H1 (cell line): Measurements from ENCODE around the gene DAB2IP. TPM values are rescaled to one million over a fixed set of nuclear protein-coding genes. Genes with fewer than 3 reads are reported as not detected.

Experiments used
- CTCF ChIA-PET: fragments of 300-600 bp; sonication (Branson Sonifier 250); formaldehyde crosslinking; loops from one replicate; lab custom pipeline; 2021; ENCODE audit not compliant: partially characterized antibody; lab: Charles Lee
- POLR2A ChIA-PET: fragments of 300-600 bp; sonication (Branson Sonifier 250); formaldehyde crosslinking; loops from one replicate; lab custom pipeline; 2021; ENCODE audit warnings: inconsistent platforms; ENCODE audit not compliant: partially characterized antibody; lab: Charles Lee
- DNase-seq, 2 experiments: peaks; one replicate each; pipeline versions ENCODE4 v3.0.0 to v3.0.0-alpha.2; 2010 to 2022; ENCODE audit warnings: low spot score in 2 of 2, low read depth in 1 of 2, mixed read lengths in 1 of 2
- FAIRE-seq: peaks from 2 replicates; lab custom pipeline; 2011; peaks lifted over from hg19 to GRCh38; lab: Jason Lieb, UNC
- H2AFZ ChIP-seq: 2 replicates; pipeline ENCODE4 v1.8.1; 2012; ENCODE audit warnings: low read length, inconsistent platforms
- H2AK5ac ChIP-seq: 2 replicates; pipeline ENCODE4 v1.6.1; 2013; ENCODE audit warnings: low read depth, low read length
- H2BK120ac ChIP-seq: replicated peaks from 2 replicates; pipeline ENCODE3; 2013; ENCODE audit warnings: low read depth, low read length, inconsistent platforms
- H2BK12ac ChIP-seq: 2 replicates; pipeline ENCODE4 v1.6.1; 2013; ENCODE audit warnings: low read depth, low read length
- H2BK15ac ChIP-seq: 2 replicates; pipeline ENCODE4 v1.6.1; 2013; ENCODE audit warnings: low read length
- H2BK20ac ChIP-seq: 2 replicates; pipeline ENCODE4 v1.6.1; 2013; ENCODE audit warnings: low read length
- H2BK5ac ChIP-seq: 2 replicates; pipeline ENCODE4 v1.6.1; 2013; ENCODE audit warnings: low read depth, low read length
- H3K14ac ChIP-seq: 2 replicates; pipeline ENCODE4 v1.6.1; 2013; ENCODE audit warnings: inconsistent platforms; ENCODE audit not compliant: insufficient read length
- H3K18ac ChIP-seq: 2 replicates; pipeline ENCODE4 v1.6.1; 2013; ENCODE audit warnings: low read length; ENCODE audit errors: extremely low read depth
- H3K23ac ChIP-seq: 2 replicates; pipeline ENCODE4 v1.6.1; 2013; ENCODE audit warnings: inconsistent platforms; ENCODE audit not compliant: insufficient read length
- H3K23me2 ChIP-seq: 2 replicates; pipeline ENCODE4 v1.6.1; 2013; ENCODE audit warnings: low read depth, low read length
- H3K27ac ChIP-seq: 2 replicates; pipeline ENCODE4 v1.6.1; 2011; ENCODE audit warnings: low read depth, low read length, inconsistent platforms
- H3K27me3 ChIP-seq, 4 experiments: replicated peaks in 1 of 4; 1 replicate in 1 of 4; 2 replicates in 3 of 4; pipeline versions ENCODE4 v1.6.1 to v1.8.1; 2011 to 2013; ENCODE audit warnings: low read length in 3 of 4, mild to moderate bottlenecking in 3 of 4, inconsistent platforms in 2 of 4, mixed read lengths in 2 of 4, moderate library complexity in 1 of 4; ENCODE audit not compliant: control insufficient read depth in 3 of 4, insufficient read depth in 3 of 4; ENCODE audit errors: extremely low read depth in 1 of 4
- H3K36me3 ChIP-seq, 4 experiments: 2 replicates each; pipeline versions ENCODE4 v1.6.1 to v1.8.1; 2011 to 2013; ENCODE audit warnings: mild to moderate bottlenecking in 4 of 4, low read length in 3 of 4, moderate library complexity in 2 of 4, control low read depth in 1 of 4, inconsistent platforms in 1 of 4; ENCODE audit not compliant: insufficient read depth in 4 of 4, control insufficient read depth in 2 of 4
- H3K4ac ChIP-seq: replicated peaks from 2 replicates; pipeline ENCODE3; 2013; ENCODE audit warnings: low read length, low read depth, mixed read lengths, inconsistent platforms; ENCODE audit not compliant: insufficient read length
- H3K4me1 ChIP-seq, 4 experiments: replicated peaks in 1 of 4; 1 replicate in 1 of 4; 2 replicates in 3 of 4; pipeline versions ENCODE4 v1.6.1 to v1.8.1; 2011 to 2013; ENCODE audit warnings: low read length in 3 of 4, inconsistent platforms in 2 of 4, mixed read lengths in 1 of 4; ENCODE audit not compliant: insufficient read depth in 4 of 4, control insufficient read depth in 3 of 4
- H3K4me2 ChIP-seq, 2 experiments: 2 replicates each; pipeline versions ENCODE4 v1.6.1 to v1.8.1; 2011 to 2013; ENCODE audit warnings: low read depth in 2 of 2, low read length in 2 of 2, control low read depth in 1 of 2, inconsistent platforms in 1 of 2, mild to moderate bottlenecking in 1 of 2; ENCODE audit not compliant: insufficient read depth in 1 of 2
- H3K4me3 ChIP-seq, 4 experiments: fragments of 200-600, 300-600 bp in 1 of 4; sonication (generic), shearing (Covaris generic), sonication (Bioruptor Twin) in 1 of 4; 2 replicates each; pipeline versions ENCODE4 v1.5.1 to v1.8.1; 2011 to 2016; ENCODE audit warnings: low read length in 4 of 4, low read depth in 3 of 4, control low read depth in 2 of 4, inconsistent platforms in 2 of 4, mild to moderate bottlenecking in 2 of 4, mixed read lengths in 1 of 4, moderate library complexity in 1 of 4; ENCODE audit not compliant: insufficient read depth in 2 of 4; ENCODE audit errors: extremely low read depth in 1 of 4
- H3K56ac ChIP-seq: replicated peaks from 2 replicates; pipeline ENCODE3; 2013; ENCODE audit warnings: low read depth, mild to moderate bottlenecking, mixed read lengths, low read length, inconsistent platforms; ENCODE audit not compliant: insufficient read length
- H3K79me1 ChIP-seq: 2 replicates; pipeline ENCODE4 v1.6.1; 2013; ENCODE audit warnings: low read depth, low read length, control low read depth
- H3K79me2 ChIP-seq, 2 experiments: 2 replicates each; pipeline versions ENCODE4 v1.6.1 to v1.8.1; 2012 to 2013; ENCODE audit warnings: low read length in 2 of 2, mild to moderate bottlenecking in 2 of 2, inconsistent platforms in 1 of 2; ENCODE audit not compliant: insufficient read depth in 2 of 2, control insufficient read depth in 1 of 2
- H3K9ac ChIP-seq, 4 experiments: replicated peaks in 1 of 4; 1 replicate in 1 of 4; 2 replicates in 3 of 4; pipeline versions ENCODE4 v1.6.1 to v1.8.1; 2011 to 2013; ENCODE audit warnings: low read depth in 3 of 4, low read length in 3 of 4, control low read depth in 2 of 4, mild to moderate bottlenecking in 2 of 4, moderate library complexity in 2 of 4, inconsistent platforms in 1 of 4; ENCODE audit errors: extremely low read depth in 1 of 4
- H3K9me3 ChIP-seq, 2 experiments: 2 replicates each; pipeline versions ENCODE4 v1.6.1 to v1.8.1; 2012 to 2013; ENCODE audit warnings: mild to moderate bottlenecking in 2 of 2, moderate library complexity in 2 of 2, control low read depth in 1 of 2, inconsistent platforms in 1 of 2, low read depth in 1 of 2, low read length in 1 of 2, mixed read lengths in 1 of 2; ENCODE audit not compliant: insufficient read depth in 2 of 2
- H4K20me1 ChIP-seq, 2 experiments: replicated peaks in 1 of 2; 2 replicates each; pipeline versions ENCODE3 to v1.8.1; 2011 to 2013; ENCODE audit warnings: inconsistent platforms in 2 of 2, low read length in 2 of 2, mild to moderate bottlenecking in 1 of 2; ENCODE audit not compliant: insufficient read depth in 2 of 2, control insufficient read depth in 1 of 2
- H4K5ac ChIP-seq: 2 replicates; pipeline ENCODE4 v1.6.1; 2013; ENCODE audit warnings: low read length, low read depth, mixed read lengths, inconsistent platforms; ENCODE audit not compliant: insufficient read length
- H4K8ac ChIP-seq: 2 replicates; pipeline ENCODE4 v1.8.0; 2013; ENCODE audit warnings: mild to moderate bottlenecking, moderate library complexity, low read length, inconsistent platforms; ENCODE audit not compliant: insufficient read depth; ENCODE audit errors: extremely low read depth
- H4K91ac ChIP-seq: replicated peaks from 2 replicates; pipeline ENCODE3; 2013; ENCODE audit warnings: low read length, mixed read lengths, inconsistent platforms; ENCODE audit not compliant: insufficient read length
- EZH2 ChIP-seq: fragments of 200-600 bp; sonication (generic); IDR thresholded peaks from 2 replicates; pipeline ENCODE4 v1.7.1; 2012; ENCODE audit warnings: low read depth, mild to moderate bottlenecking, moderate library complexity, low read length, inconsistent platforms; ENCODE audit not compliant: severe bottlenecking
- WGBS, 2 experiments: shearing (Covaris generic) in 1 of 2; methylation state at CpG; one replicate each; pipeline versions ENCODE4 v1.1.6 to v1.1.7; 2013 to 2015; ENCODE audit warnings: low lambda C conversion rate in 2 of 2, mixed read lengths in 2 of 2, inconsistent platforms in 1 of 2, low coverage in 1 of 2, missing lambda C conversion rate in 1 of 2; ENCODE audit not compliant: insufficient replicate concordance in 2 of 2, insufficient coverage in 1 of 2, insufficient read length in 1 of 2; ENCODE audit errors: extremely low coverage in 1 of 2, missing lambda C conversion rate in 1 of 2; 5-methylcytosine and 5-hydroxymethylcytosine counted together
- polyA plus RNA-seq, 7 experiments: library from polyadenylated mRNA; depleted of rRNA in 3 of 7; stranded (reverse) in 5 of 7; unstranded in 2 of 7; fragments of >200 nt in 5 of 7; fragments of 200-250 nt in 2 of 7; gene quantifications; 1 replicate in 5 of 7; 2 replicates in 1 of 7; 4 replicates in 1 of 7; pipeline versions ENCODE4 v1.2.1 to v1.2.3, GENCODE V29; 2011 to 2013; ENCODE audit warnings: missing spikeins in 2 of 7, mixed read lengths in 2 of 7
- total RNA-seq: library from RNA; stranded (reverse); fragmentation: NEBNext Ultra II Directional; extraction: Animal tissue kit (Norgen Biotek cat#: 25700); gene quantifications from 2 replicates; pipeline ENCODE4 v1.2.1, GENCODE V29; 2021

DAB2IP gene
- total and polyA plus RNA-seq, 2 of the 8 experiments (the other 6 are each of a cell fraction or from before 2014, with no cell fraction given): 19.7 to 39.5 TPM

GRCh38 chr9:121781145-121781548 lies 129.7 kb downstream of the DAB2IP start:
- POLR2A ChIA-PET: no interaction called here
- CTCF ChIA-PET: no interaction called here

More at GRCh38 chr9:121781145-121781548, 129.7 kb downstream of the DAB2IP start:
- H3K27me3 ChIP-seq: no peaks in the 10 kb centered on the region
- H3K23me2 ChIP-seq: 0 out of 2 replicates have a peak, but pooled peaks cover 2% of the 10 kb centered on the region
- no peaks in the 10 kb centered on the region for H3K79me1 ChIP-seq
- no peak overlapping the region for H2BK12ac ChIP-seq
- no peaks in the 10 kb centered on the region; a peak in 1 of 4 replicates for H3K79me2 ChIP-seq
- H3K4me3 ChIP-seq: no peak overlapping the region
- no peak overlapping the region for H3K18ac ChIP-seq
- no peak overlapping the region for H4K91ac ChIP-seq
- H4K20me1 ChIP-seq: peaks cover 0 to 3% of the 10 kb centered on the region in 2 experiments
- 92% methylated on average over 8 of the region's 8 CpGs; no CpG with 5 or more reads in 1 of the 2 experiments for WGBS, 2 experiments
- DNase-seq: no peak
- H2BK5ac ChIP-seq: peak overlapping the region; percentile 56; the same call in 1 of the 2 replicates
- H4K8ac ChIP-seq: no peak overlapping the region
- no peaks in the 10 kb centered on the region for H3K9me3 ChIP-seq
- no peak overlapping the region for H3K4ac ChIP-seq
- no peak overlapping the region for H3K4me2 ChIP-seq
- H3K9ac ChIP-seq: no peak overlapping the region
- no peak for TF ChIP-seq EZH2
- no peak overlapping the region for H2AK5ac ChIP-seq
- H3K23ac ChIP-seq: no peak overlapping the region
- H2BK120ac ChIP-seq: no peak overlapping the region
- H3K56ac ChIP-seq: no peak overlapping the region
- H3K4me1 ChIP-seq: peaks cover 0 to 16% (median 10%) of the 10 kb centered on the region in 4 experiments; a peak in 6 of 7 replicates
- H3K27ac ChIP-seq: no peak overlapping the region
- no peak overlapping the region for H2BK15ac ChIP-seq
- FAIRE-seq: no peak
- no peak overlapping the region for H4K5ac ChIP-seq
- H2AFZ ChIP-seq: no peak overlapping the region
- H3K14ac ChIP-seq: no peak overlapping the region
- H2BK20ac ChIP-seq: no peak overlapping the region
- peaks cover 2 to 17% (median 11%) of the 10 kb centered on the region in 4 experiments; a peak in 7 of 8 replicates for H3K36me3 ChIP-seq
